HG02973 (cell line): ENCODE measurements around the gene DNAJC25.
"Not testable (repeated sequence)": the region's sequence is repeated elsewhere in the genome, so short reads cannot be mapped to it uniquely, and the experiment has no call there.

Experiments
- ATAC-seq: cut with Tn5 transposase; IDR thresholded peaks from one replicate; pipeline ENCODE4 v1.9.1; 2021; ENCODE audit warnings: moderate library complexity; ENCODE audit not compliant: unreplicated experiment

Gene DNAJC25

DNA sequence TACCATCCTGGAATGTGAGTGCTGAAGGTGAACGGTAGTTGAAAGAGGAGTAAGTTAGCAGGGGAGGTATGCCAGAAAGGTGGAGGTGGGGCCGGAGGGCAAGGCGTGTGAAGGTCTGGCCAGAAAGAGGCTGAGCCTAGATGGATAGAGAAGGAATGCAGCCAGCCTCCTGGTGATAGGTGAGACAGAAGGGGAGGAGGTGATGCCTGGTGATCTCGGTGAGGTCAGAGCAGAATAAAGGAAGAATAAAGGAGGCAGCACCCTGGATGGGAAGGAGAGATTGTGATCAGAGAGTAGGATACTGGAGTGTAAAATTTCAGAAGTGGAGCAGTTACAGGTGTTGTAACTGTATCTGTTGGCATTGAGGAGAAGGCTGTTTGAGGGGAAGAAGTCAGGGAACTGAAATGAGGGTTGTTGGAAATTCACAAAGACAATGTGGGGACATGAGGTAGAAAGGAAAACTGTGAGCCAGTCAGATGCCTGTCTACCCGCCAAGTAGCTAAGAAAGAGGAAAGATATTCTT, 32.2 kb downstream of the DNAJC25 start:
- no peak for ATAC-seq

DNA sequence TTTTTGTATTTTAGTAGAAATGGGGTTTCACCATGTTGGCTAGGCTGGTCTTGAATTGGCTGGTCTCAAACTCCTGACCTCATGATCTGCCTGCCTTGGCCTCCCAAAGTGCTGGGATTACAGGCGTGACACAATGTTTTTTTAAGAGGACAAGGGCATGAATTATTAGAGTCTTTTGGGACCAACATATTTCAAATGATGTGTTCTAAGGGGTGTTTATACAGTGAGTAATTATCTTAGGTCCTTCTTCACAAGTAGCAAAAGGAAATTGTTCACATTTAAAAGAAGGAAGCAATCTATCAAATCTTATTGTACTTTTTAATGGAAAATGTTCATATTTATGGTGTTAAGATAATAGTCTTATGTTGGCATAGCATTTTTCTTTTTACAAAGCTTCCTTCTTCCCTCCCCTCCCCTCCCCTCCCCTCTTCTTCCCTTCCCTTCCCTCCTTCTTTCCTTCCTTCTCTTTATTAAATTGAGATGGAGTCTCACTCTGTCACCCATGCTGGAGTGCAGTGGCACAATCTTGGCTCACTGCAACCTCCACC, 37.0 kb downstream of the DNAJC25 start:
- ATAC-seq: no peak

DNA sequence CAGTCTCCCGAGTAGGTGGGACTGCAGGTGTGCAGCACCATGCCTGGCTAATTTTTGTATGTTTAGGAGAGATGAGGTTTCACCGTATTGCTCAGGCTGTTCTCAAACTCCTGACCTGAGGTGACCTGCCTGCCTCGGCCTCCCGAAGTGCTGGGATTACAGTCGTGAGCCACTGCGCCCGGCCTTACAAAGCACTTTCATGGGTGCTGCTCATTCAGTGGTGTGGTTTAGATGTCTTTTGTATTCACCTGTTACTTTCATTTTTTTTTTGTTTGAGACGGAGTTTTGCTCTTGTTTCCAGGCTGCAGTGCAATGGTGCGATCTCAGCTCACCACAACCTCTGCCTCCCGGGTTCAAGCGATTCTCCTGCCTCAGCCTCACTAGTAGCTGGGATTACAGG, 37.5 kb downstream of the DNAJC25 start:
- not testable (repeated sequence) for ATAC-seq

DNA sequence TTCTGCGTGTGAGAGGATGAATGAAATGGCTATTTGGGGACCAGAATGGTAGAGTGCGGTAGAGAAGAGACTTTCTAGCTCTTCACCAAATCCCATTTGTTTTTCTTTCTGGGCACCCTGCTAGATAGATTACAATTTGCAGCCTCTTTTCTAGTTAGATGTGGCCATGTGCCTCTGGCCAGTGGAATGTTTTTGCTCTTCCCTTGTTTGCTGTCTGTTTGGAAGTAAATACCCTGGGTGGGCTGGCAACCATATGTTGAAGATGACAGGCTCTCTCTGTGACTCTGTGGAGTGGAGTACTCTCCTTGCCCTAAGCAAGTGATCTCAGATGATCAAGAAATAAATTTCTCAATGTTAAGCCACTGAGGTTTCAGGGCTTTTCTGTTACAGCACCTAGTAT, 43.2 kb downstream of the DNAJC25 start:
- ATAC-seq: no peak

DNA sequence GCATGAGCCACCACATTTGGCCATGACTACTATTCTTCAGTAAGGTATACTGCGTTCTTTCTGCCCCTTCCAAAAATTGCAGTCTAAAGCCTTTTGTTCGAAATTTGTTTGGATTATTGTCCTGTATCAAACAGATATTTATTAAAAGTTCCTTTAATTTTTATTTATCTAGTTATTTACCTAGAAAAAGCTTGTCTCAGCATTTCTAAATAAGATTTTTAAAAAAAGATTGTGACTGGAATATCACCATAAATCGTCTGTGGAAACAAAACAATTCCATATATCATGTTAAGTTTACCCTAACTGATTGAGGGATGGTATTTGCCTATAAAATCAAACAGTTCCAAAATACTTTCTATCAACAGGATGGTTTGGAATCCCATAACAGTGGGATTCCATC, 45.0 kb downstream of the DNAJC25 start:
- ATAC-seq: no peak

DNA sequence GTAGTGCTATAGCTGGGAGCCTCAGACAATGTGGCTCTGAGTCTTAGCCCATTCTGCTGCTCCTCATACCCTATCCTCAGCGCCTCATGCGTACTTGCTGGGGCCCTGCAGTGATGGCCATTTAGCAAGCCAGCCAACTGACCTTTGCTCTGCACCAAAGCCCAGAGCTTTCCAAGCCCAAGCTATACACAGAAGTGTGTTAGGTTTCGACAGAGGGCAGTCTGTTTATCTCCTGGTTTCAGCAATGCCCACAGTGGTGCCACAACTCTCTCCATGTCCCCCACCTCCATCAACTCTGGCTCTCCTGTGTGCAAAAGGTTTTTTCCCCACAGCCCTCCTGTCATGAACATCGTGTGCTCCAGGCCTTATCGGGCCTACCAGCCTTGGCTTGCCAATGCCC, 47.2 kb downstream of the DNAJC25 start:
- ATAC-seq: no peak

DNA sequence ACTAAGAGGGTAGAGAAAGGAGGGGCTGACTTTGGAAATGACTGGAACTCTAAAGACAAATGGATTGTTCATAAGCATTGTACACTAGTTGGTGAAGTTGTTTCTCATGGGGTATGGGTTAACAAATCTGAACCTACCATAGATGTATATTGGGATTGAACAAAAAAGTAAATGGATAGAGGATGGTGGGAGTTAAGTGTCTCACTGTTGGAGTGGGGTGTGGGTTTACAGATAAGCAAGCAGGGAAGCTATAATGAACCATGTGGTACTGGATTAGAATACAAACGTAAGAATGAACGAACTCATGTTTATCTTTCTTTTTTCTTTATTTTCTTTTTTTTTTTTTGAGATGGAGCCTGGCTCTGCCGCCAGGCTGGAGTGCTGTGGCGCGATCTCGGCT, 48.1 kb downstream of the DNAJC25 start:
- no peak for ATAC-seq

DNA sequence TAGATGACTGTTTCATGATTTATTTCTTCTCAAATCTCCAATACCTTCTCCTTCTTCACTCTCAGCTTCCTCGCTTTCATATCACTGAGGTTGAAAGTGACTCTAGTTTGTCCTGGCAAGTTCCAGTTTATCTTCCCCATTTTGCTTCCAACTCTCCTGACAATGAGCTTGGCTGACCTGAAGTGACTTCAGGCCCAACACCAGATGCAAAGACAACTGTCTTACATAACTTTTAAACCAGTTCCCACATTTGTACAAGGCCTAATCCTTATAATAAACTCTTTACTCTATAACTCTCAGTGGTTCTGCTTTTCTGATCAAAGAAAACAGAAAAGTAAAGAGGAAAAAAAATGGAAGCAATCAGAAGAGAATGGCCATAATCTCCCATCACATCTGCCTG, 52.3 kb downstream of the DNAJC25 start:
- ATAC-seq: no peak

DNA sequence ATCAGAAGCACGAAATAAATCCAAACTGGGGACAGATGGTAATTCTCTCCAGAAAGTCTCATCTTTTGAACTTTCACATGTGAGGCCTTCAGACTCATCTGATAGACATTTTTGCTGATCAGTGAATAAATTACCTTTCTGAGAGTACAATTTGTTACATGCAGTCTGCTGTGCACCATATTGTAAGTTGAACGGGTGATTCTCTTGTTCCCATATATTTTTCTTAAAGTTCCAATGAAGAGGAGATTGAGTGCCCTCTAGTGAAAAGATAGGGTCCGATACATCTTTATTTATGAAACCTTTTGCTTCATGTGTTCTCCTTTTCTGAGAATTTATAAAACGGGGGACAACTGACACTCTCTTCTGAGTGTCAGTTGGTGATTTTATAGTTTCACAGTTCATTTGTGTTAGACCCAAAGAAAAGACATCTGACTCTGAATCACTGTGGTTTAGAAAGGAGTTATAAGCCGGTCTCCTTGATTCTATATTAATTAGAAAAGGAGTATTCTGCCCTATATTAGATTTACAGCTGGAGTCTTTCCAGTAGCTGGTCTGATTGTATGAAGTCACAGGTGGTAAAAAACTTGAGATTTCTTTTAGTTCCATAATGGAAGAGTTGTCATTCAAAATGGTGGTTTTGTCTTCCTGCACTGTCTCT, 60.7 kb downstream of the DNAJC25 start:
- ATAC-seq: no peak

DNA sequence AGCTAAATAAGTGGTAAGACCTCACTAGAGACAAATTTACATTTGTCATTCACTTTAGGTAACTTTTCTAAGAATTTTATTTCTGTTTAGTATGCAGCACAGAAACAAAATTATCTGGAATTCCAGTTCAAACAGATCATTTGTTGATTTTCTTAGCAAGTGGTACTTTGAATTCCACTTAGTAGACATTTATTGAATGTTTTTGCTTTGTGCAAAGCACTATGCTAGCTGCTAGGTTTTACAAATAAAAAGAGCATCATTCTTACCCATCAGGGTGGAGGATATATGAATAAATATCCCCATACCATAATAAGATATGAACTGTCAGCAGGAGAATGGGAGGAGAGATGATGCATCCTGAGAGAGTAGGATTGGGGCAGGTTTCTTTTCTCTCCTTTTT, 65.7 kb downstream of the DNAJC25 start:
- ATAC-seq: no peak

DNA sequence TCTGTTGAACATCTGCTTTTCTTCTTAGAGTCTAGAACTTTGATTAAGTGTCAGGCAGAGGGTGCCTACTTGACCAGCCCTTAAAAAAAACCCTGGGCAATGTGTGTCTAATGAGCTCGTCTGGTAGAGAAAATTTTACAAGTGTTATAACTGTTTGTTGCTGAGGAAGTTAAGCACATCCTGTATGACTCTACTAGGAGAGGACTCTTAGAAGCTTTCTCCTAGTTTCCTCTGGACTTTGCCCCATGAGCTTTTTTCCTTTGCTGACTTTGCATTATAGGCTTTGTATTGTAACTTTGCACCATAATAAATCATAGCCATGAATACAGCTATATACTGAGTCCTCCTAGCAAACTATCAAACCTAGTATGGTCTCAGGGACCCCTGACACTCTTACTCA, 69.6 kb downstream of the DNAJC25 start:
- no peak for ATAC-seq
